ENCODE data around the gene DSCAM.

DNA sequence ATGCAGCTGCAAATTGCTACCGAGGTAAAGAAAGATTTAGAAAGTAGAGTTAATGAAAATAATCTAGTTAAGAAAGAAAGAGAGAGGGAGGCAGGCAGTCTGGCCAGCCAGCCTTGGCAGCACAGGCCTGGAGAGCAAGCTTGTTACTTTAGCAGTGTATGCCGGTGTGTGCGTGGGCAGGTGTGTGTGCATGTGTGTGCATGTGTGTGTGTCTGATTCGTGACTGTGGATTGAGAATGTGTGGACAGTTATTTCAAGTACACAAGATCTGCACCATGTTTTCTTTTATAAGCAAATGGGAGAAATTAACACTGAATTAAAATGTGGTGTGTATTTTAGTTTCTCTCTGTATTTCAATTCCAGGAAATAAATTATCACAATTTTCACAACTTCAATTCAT is 211.6 kb downstream of the DSCAM start:
- no peak for TF ChIP-seq MYC (IDR thresholded peaks at IDR 0.05; ENCODE audit: low read depth, low read length)
- no peak for TF ChIP-seq POLR2A (IDR thresholded peaks at IDR 0.05; ENCODE audit: low read depth, low read length)
- TF ChIP-seq, protein P1, sequence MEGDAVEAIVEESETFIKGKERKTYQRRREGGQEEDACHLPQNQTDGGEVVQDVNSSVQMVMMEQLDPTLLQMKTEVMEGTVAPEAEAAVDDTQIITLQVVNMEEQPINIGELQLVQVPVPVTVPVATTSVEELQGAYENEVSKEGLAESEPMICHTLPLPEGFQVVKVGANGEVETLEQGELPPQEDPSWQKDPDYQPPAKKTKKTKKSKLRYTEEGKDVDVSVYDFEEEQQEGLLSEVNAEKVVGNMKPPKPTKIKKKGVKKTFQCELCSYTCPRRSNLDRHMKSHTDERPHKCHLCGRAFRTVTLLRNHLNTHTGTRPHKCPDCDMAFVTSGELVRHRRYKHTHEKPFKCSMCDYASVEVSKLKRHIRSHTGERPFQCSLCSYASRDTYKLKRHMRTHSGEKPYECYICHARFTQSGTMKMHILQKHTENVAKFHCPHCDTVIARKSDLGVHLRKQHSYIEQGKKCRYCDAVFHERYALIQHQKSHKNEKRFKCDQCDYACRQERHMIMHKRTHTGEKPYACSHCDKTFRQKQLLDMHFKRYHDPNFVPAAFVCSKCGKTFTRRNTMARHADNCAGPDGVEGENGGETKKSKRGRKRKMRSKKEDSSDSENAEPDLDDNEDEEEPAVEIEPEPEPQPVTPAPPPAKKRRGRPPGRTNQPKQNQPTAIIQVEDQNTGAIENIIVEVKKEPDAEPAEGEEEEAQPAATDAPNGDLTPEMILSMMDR (IDR thresholded peaks at IDR 0.05; ENCODE audit: extremely low read depth in 1 of 2, insufficient read depth in 1 of 2, low read depth in 1 of 2, low read length in 2 of 2) = no peak
- TF ChIP-seq, protein P2, sequence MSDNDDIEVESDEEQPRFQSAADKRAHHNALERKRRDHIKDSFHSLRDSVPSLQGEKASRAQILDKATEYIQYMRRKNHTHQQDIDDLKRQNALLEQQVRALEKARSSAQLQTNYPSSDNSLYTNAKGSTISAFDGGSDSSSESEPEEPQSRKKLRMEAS (IDR thresholded peaks at IDR 0.05; ENCODE audit: insufficient read depth, insufficient read length) = no peak
